HepG2 (cell line): Measurements from ENCODE around the gene BCL2L2. TPM values are rescaled to one million over a fixed set of nuclear protein-coding genes. Genes with fewer than 3 reads are reported as not detected.

ENCODE experiments used
- ATAC-seq: fragments of 200-7000 bp; cut with Tn5 transposase; 3 replicates; pipeline ENCODE4 v1.9.1; 2020; ENCODE audit warnings: mild to moderate bottlenecking, moderate library complexity
- BruUV-seq: library from RNA; stranded (reverse); fragments of 400-500 nt; replicated peaks from 2 replicates; lab custom pipeline; 2021; lab: Mats Ljungman, UMichigan
- CTCF ChIA-PET: fragments of 300-600 bp; formaldehyde crosslinking; extraction: SDS; loops from one replicate; lab custom pipeline; 2021; ENCODE audit warnings: low total read pairs, inconsistent platforms, low intra/inter-chr PET ratio; lab: Yijun Ruan, JAX
- POLR2A ChIA-PET: fragments of 350-600 bp; sonication (Branson Sonifier 250); formaldehyde crosslinking; loops from one replicate; lab custom pipeline; 2020; ENCODE audit warnings: antibody characterized with exemption, inconsistent platforms; lab: Yijun Ruan, JAX
- DNase-seq: peaks from one replicate; pipeline ENCODE4 v3.0.0-alpha.2; 2015; ENCODE audit warnings: low spot score
- FAIRE-seq: peaks from 3 replicates; lab custom pipeline; 2011; peaks lifted over from hg19 to GRCh38; lab: Jason Lieb, UNC
- H2AFZ ChIP-seq: one replicate; pipeline ENCODE4 v1.6.1; 2011; ENCODE audit warnings: low read length, inconsistent platforms
- H3K27ac ChIP-seq: fragments of 300-600 bp; 3 replicates; pipeline ENCODE4 v1.8.0; 2011; ENCODE audit warnings: mixed run types, mild to moderate bottlenecking, mixed read lengths, low read length, inconsistent platforms; ENCODE audit not compliant: insufficient read depth; ENCODE audit errors: extremely low read length
- H3K27me3 ChIP-seq, 2 experiments: fragments of 200-600 bp in 1 of 2; 2 replicates in 1 of 2; 3 replicates in 1 of 2; pipeline versions ENCODE4 v1.6.0 to v1.8.0; 2011; ENCODE audit warnings: low read length in 2 of 2, mild to moderate bottlenecking in 2 of 2, moderate library complexity in 2 of 2, inconsistent platforms in 1 of 2; ENCODE audit not compliant: insufficient read depth in 2 of 2, control insufficient read depth in 1 of 2
- H3K36me3 ChIP-seq, 2 experiments: fragments of 200-600 bp in 1 of 2; replicated peaks in 1 of 2; 2 replicates in 1 of 2; 3 replicates in 1 of 2; pipeline versions ENCODE4 v1.5.1 to v1.8.0; 2011; ENCODE audit warnings: low read length in 2 of 2, inconsistent platforms in 1 of 2; ENCODE audit not compliant: insufficient read depth in 2 of 2, control insufficient read depth in 1 of 2
- H3K4me1 ChIP-seq: 2 replicates; pipeline ENCODE4 v1.5.1; 2012; ENCODE audit warnings: low read length, inconsistent platforms; ENCODE audit not compliant: insufficient read depth
- H3K4me2 ChIP-seq: 2 replicates; pipeline ENCODE4 v1.6.0; 2011; ENCODE audit warnings: low read depth, low read length, inconsistent platforms
- H3K4me3 ChIP-seq, 3 experiments: fragments of 200-600 bp in 1 of 3; sonication (generic), shearing (Covaris generic) in 1 of 3; replicated peaks in 1 of 3; 2 replicates each; pipeline ENCODE4 v1.5.1; 2011 to 2016; ENCODE audit warnings: low read length in 3 of 3, inconsistent platforms in 2 of 3, low read depth in 2 of 3, mild to moderate bottlenecking in 2 of 3, control low read depth in 1 of 3, mixed read lengths in 1 of 3; ENCODE audit not compliant: insufficient read depth in 1 of 3
- H3K79me2 ChIP-seq: one replicate; pipeline ENCODE4 v1.6.1; 2011; ENCODE audit warnings: low read length, inconsistent platforms; ENCODE audit not compliant: insufficient read depth
- H3K9ac ChIP-seq: 2 replicates; pipeline ENCODE4 v1.6.0; 2011; ENCODE audit warnings: mild to moderate bottlenecking, low read depth, low read length, inconsistent platforms; ENCODE audit not compliant: insufficient read depth
- H3K9me3 ChIP-seq: 2 replicates; pipeline ENCODE4 v1.5.1; 2012; ENCODE audit warnings: mild to moderate bottlenecking, low read length
- H4K20me1 ChIP-seq: 2 replicates; pipeline ENCODE4 v1.6.0; 2011; ENCODE audit warnings: inconsistent platforms, mild to moderate bottlenecking, low read length, moderate library complexity; ENCODE audit not compliant: insufficient read depth
- RAD51 ChIP-seq: fragments of 450-650 bp; IDR thresholded peaks from 2 replicates; pipeline ENCODE4 v1.6.1; 2016; ENCODE audit warnings: borderline replicate concordance
- ZMYM2 ChIP-seq: sonication (generic); formaldehyde crosslinking; IDR thresholded peaks from 2 replicates; pipeline ENCODE4 v1.8.0; 2022; ENCODE audit warnings: mild to moderate bottlenecking, missing genetic modification reagents
- ZNF263 ChIP-seq: sonication (generic); formaldehyde crosslinking; IDR thresholded peaks from 2 replicates; pipeline ENCODE4 v1.4.0; 2020; ENCODE audit warnings: missing genetic modification reagents
- ZNF644 ChIP-seq: IDR thresholded peaks from 2 replicates; pipeline ENCODE4 v1.6.1; 2016; ENCODE audit warnings: low read depth
- WGBS: methylation state at CpG from one replicate; pipeline ENCODE4 v1.1.6; 2017; ENCODE audit warnings: low lambda C conversion rate; 5-methylcytosine and 5-hydroxymethylcytosine counted together
- in situ Hi-C: cut with HindIII; loops from 2 replicates; pipeline ENCODE4 v1.10.0; 2017; ENCODE audit warnings: low pct_unique_long_range_greater_than_20kb; ENCODE audit not compliant: extremely low pct_ligation_motif_present
- intact Hi-C: fragments of 100-400 bp; cut with micrococcal nuclease; formaldehyde crosslinking; loops from one replicate; pipeline ENCODE4 v1.10.0; 2022; ENCODE audit not compliant: unreplicated experiment
- polyA plus RNA-seq, 8 experiments: library from polyadenylated mRNA; depleted of rRNA in 3 of 8; stranded (reverse) in 7 of 8; unstranded in 1 of 8; fragments of >200 nt; fragmentation: Illumina TruSeq in 4 of 8; extraction: Trizol in 4 of 8; gene quantifications; 2 replicates each; pipeline versions ENCODE4 v1.2.1 to v1.2.3, GENCODE V29; 2011 to 2016; ENCODE audit warnings: low read depth in 4 of 8, missing spikeins in 1 of 8, mixed read lengths in 1 of 8; ENCODE audit not compliant: insufficient read depth in 1 of 8
- total RNA-seq, 5 experiments: library from RNA; depleted of rRNA; stranded (reverse); fragments of >200 nt; fragmentation: Illumina TruSeq; extraction: Trizol; gene quantifications; 2 replicates each; pipeline ENCODE4 v1.2.3, GENCODE V29; 2016; ENCODE audit warnings: low read depth in 1 of 5
- TF ChIP-seq, protein P1 (sequence below): sonication (generic); formaldehyde crosslinking; IDR thresholded peaks from 2 replicates; pipeline ENCODE4 v1.5.0; 2020; ENCODE audit warnings: mild to moderate bottlenecking, missing genetic modification reagents, moderate library complexity
- TF ChIP-seq, protein P2 (sequence below): sonication (generic); formaldehyde crosslinking; IDR thresholded peaks from 2 replicates; pipeline ENCODE4 v1.4.0; 2020; ENCODE audit warnings: missing genetic modification reagents
- TF ChIP-seq, protein P3 (sequence below), 2 experiments: sonication (generic) in 1 of 2; formaldehyde crosslinking in 1 of 2; IDR thresholded peaks; 2 replicates each; pipeline versions ENCODE4 v1.4.0 to v1.6.1; 2016 to 2020; ENCODE audit warnings: borderline replicate concordance in 1 of 2, low read depth in 1 of 2, mild to moderate bottlenecking in 1 of 2, missing genetic modification reagents in 1 of 2

The BCL2L2 gene
- total and polyA plus RNA-seq, 2 of the 13 experiments (the other 11 are each of a cell fraction or from before 2014, with no cell fraction given), result 28.1 to 49.8 TPM

DNA sequence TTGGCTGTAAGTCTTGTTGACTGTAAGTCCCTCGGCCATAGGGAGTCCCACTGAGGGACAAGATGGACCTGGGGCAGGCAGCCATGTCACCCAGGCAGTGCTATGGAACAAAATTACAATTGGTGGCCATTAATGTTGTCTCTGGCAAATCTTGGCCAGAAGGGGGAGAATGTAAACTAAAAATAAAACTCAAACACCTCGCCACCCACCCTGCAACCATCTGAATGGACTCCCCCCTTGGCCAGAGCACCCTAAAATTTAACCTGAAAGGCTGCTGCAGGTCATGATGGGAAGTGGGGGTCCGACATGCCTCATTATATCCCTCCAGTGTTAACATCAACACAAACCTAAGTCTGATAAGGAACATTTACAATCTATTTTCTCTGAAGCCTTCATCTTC is 37.8 kb downstream of the BCL2L2 start:
- Histone ChIP-seq H3K4me3 (no peak overlapping the region), H3K4me2 (no peak overlapping the region), H3K27ac (no peak overlapping the region), H3K9me3 (peaks cover 17% of the 10 kb centered on the region), H3K36me3 (no peaks in the 10 kb centered on the region), H3K9ac (no peak overlapping the region), H2AFZ (no peak overlapping the region), H3K27me3 (peaks cover 4 to 55% of the 10 kb centered on the region in 2 experiments; a peak in 4 of 5 replicates), H3K4me1 (no peaks in the 10 kb centered on the region), H3K79me2 (no peaks in the 10 kb centered on the region), H4K20me1 (no peaks in the 10 kb centered on the region)
- in situ Hi-C loops (no loop called here), intact Hi-C loops (no loop called here)
- TF ChIP-seq, protein P1, sequence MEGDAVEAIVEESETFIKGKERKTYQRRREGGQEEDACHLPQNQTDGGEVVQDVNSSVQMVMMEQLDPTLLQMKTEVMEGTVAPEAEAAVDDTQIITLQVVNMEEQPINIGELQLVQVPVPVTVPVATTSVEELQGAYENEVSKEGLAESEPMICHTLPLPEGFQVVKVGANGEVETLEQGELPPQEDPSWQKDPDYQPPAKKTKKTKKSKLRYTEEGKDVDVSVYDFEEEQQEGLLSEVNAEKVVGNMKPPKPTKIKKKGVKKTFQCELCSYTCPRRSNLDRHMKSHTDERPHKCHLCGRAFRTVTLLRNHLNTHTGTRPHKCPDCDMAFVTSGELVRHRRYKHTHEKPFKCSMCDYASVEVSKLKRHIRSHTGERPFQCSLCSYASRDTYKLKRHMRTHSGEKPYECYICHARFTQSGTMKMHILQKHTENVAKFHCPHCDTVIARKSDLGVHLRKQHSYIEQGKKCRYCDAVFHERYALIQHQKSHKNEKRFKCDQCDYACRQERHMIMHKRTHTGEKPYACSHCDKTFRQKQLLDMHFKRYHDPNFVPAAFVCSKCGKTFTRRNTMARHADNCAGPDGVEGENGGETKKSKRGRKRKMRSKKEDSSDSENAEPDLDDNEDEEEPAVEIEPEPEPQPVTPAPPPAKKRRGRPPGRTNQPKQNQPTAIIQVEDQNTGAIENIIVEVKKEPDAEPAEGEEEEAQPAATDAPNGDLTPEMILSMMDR (CRISPR knock-in tag), result peak; percentile 24; the same call in 1 of the 2 replicates
- TF ChIP-seq ZMYM2 (CRISPR knock-in tag), result no peak
- CTCF ChIA-PET, result no interaction called here
- no TSS peak for BruUV-seq
- peak; percentile 23 for FAIRE-seq
- POLR2A ChIA-PET, result interaction anchor here (2.2 kb wide), 1 partner anchor 23 kb away, joined by 16 read pairs; the partner anchor contains the start of gene PABPN1
- DNase-seq, result no peak
- WGBS, result 3% methylated on average over 3 of the region's 3 CpGs
- ATAC-seq, result no peak

DNA sequence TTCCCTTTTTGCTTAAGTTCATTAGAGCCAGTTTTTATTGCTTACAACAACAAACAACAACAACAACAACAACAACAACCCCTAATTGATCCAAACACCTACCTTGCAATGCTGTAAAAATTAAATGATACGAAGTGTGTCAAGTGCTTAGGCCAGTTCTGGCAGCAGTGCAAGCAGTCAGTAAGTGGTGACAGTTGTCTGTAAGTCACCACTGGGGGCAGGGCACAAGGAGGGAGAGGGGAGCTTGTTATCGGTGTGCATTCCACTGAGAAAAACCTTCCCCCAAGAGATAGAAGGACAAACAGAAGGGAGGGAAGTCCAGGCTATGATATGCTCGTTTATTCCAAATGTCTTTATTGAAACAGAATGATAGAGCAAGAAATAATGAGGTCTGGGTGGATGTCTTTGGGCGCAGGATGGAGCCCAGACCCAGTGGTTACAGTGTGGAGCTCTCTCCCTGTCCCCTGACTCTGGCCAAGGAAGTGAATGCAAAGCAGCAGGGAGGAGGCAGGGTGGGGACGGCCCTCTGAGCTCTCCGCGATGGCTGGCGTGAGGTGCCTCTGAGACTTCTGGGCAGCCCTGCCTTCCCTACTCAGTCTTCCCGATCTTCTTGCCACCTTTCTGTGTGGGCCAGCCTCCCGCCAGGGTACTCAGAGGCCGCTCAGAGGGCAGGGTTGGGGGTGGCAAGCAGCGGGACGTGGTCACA is 39.5 kb downstream of the BCL2L2 start:
- no peaks in the 10 kb centered on the region for H3K4me1 ChIP-seq
- no peak overlapping the region for H3K4me2 ChIP-seq
- 39% methylated on average over 13 of the region's 13 CpGs for WGBS
- no peaks in the 10 kb centered on the region for H4K20me1 ChIP-seq
- BruUV-seq, result no TSS peak
- no peaks in the 10 kb centered on the region for H3K36me3 ChIP-seq
- H3K9ac ChIP-seq, result no peak overlapping the region
- no peaks in the 10 kb centered on the region for H3K79me2 ChIP-seq
- POLR2A ChIA-PET, result interaction anchor here (0.8 to 2.2 kb wide), 4 partner anchors 20 to 45 kb away, joined by 3 to 16 read pairs (median 4); partner anchors contain the start of genes BCL2L2 and PABPN1
- in situ Hi-C loops (no loop called here), intact Hi-C loops (no loop called here)
- peak; percentile 48 for FAIRE-seq
- CTCF ChIA-PET, result no interaction called here
- no peak overlapping the region for H2AFZ ChIP-seq
- DNase-seq, result peak; percentile 45
- H3K9me3 ChIP-seq, result peaks cover 3% of the 10 kb centered on the region; the same call in 1 of the 2 replicates
- H3K4me3 ChIP-seq, result no peak overlapping the region
- no peak overlapping the region for H3K27ac ChIP-seq
- peak; percentile 87 for ATAC-seq
- H3K27me3 ChIP-seq, result peaks cover 4 to 66% of the 10 kb centered on the region in 2 experiments
- TF ChIP-seq ZNF644, result no peak
- TF ChIP-seq ZNF263 (CRISPR knock-in tag), result peak; percentile 27; the same call in 1 of the 2 replicates
- TF ChIP-seq, protein P2, sequence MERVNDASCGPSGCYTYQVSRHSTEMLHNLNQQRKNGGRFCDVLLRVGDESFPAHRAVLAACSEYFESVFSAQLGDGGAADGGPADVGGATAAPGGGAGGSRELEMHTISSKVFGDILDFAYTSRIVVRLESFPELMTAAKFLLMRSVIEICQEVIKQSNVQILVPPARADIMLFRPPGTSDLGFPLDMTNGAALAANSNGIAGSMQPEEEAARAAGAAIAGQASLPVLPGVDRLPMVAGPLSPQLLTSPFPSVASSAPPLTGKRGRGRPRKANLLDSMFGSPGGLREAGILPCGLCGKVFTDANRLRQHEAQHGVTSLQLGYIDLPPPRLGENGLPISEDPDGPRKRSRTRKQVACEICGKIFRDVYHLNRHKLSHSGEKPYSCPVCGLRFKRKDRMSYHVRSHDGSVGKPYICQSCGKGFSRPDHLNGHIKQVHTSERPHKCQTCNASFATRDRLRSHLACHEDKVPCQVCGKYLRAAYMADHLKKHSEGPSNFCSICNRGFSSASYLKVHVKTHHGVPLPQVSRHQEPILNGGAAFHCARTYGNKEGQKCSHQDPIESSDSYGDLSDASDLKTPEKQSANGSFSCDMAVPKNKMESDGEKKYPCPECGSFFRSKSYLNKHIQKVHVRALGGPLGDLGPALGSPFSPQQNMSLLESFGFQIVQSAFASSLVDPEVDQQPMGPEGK (CRISPR knock-in tag), result 0 out of 2 replicates have a peak, but pooled peaks have one; percentile 12
- 0 out of 2 replicates have a peak, but pooled peaks have one; percentile 6 for TF ChIP-seq RAD51
- TF ChIP-seq, protein P3, sequence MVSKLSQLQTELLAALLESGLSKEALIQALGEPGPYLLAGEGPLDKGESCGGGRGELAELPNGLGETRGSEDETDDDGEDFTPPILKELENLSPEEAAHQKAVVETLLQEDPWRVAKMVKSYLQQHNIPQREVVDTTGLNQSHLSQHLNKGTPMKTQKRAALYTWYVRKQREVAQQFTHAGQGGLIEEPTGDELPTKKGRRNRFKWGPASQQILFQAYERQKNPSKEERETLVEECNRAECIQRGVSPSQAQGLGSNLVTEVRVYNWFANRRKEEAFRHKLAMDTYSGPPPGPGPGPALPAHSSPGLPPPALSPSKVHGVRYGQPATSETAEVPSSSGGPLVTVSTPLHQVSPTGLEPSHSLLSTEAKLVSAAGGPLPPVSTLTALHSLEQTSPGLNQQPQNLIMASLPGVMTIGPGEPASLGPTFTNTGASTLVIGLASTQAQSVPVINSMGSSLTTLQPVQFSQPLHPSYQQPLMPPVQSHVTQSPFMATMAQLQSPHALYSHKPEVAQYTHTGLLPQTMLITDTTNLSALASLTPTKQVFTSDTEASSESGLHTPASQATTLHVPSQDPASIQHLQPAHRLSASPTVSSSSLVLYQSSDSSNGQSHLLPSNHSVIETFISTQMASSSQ (IDR thresholded peaks at IDR 0.05; ENCODE audit: low read depth), result no peak
- TF ChIP-seq, protein P3 (CRISPR knock-in tag; IDR thresholded peaks at IDR 0.05; ENCODE audit: borderline replicate concordance), result 0 out of 2 replicates have a peak, but pooled peaks have one; percentile 44
